ENCODE measurements around the gene CIAPIN1.
"Not testable (repeated sequence)": the region's sequence is repeated elsewhere in the genome, so short reads cannot be mapped to it uniquely, and the experiment has no call there.

CIAPIN1 gene

GRCh38 chr16:57444711-57445110 is 2.5 kb downstream of the CIAPIN1 start:
- TF ChIP-seq CTCF (IDR thresholded peaks at IDR 0.05; ENCODE audit: borderline replicate concordance, control extremely low read depth, extremely low read depth, insufficient read depth, missing control alignments): no peak
- no peak for DNase-seq (ENCODE audit: low spot score)
- in situ Hi-C loops (cut with MboI; ENCODE audit: low sequenced_read_pairs, unreplicated experiment): no loop called here

- in situ Hi-C loops (cut with MboI; ENCODE audit: low sequenced_read_pairs, unreplicated experiment); DNase-seq (ENCODE audit: low spot score): not testable (repeated sequence)
These were observed 6.6 kb downstream of the CIAPIN1 start for GRCh38 chr16:57440551-57440950.

- in situ Hi-C loops (cut with MboI; ENCODE audit: low sequenced_read_pairs, unreplicated experiment); DNase-seq (ENCODE audit: low spot score): not testable (repeated sequence)
These were observed 7.2 kb downstream of the CIAPIN1 start for GRCh38 chr16:57439947-57440346.

- TF ChIP-seq CTCF (IDR thresholded peaks at IDR 0.05; ENCODE audit: borderline replicate concordance, control extremely low read depth, extremely low read depth, insufficient read depth, missing control alignments): no peak
- no peak for DNase-seq (ENCODE audit: low spot score)
- in situ Hi-C loops (cut with MboI; ENCODE audit: low sequenced_read_pairs, unreplicated experiment): no loop called here
These were observed 11.3 kb downstream of the CIAPIN1 start for GRCh38 chr16:57435838-57436237.

GRCh38 chr16:57434003-57434402 is 13.2 kb downstream of the CIAPIN1 start:
- in situ Hi-C loops (cut with MboI; ENCODE audit: low sequenced_read_pairs, unreplicated experiment): no loop called here
- no peak for TF ChIP-seq CTCF (IDR thresholded peaks at IDR 0.05; ENCODE audit: borderline replicate concordance, control extremely low read depth, extremely low read depth, insufficient read depth, missing control alignments)
- DNase-seq (ENCODE audit: low spot score): no peak

GRCh38 chr16:57432989-57433388 is 14.2 kb downstream of the CIAPIN1 start:
- no peak for DNase-seq (ENCODE audit: low spot score)
- no peak for TF ChIP-seq CTCF (IDR thresholded peaks at IDR 0.05; ENCODE audit: borderline replicate concordance, control extremely low read depth, extremely low read depth, insufficient read depth, missing control alignments)
- in situ Hi-C loops (cut with MboI; ENCODE audit: low sequenced_read_pairs, unreplicated experiment): no loop called here

GRCh38 chr16:57432505-57432904 is 14.7 kb downstream of the CIAPIN1 start:
- TF ChIP-seq CTCF (IDR thresholded peaks at IDR 0.05; ENCODE audit: borderline replicate concordance, control extremely low read depth, extremely low read depth, insufficient read depth, missing control alignments): no peak
- no peak for DNase-seq (ENCODE audit: low spot score)
- in situ Hi-C loops (cut with MboI; ENCODE audit: low sequenced_read_pairs, unreplicated experiment): no loop called here

GRCh38 chr16:57430955-57431354 is 16.2 kb downstream of the CIAPIN1 start:
- in situ Hi-C loops (cut with MboI; ENCODE audit: low sequenced_read_pairs, unreplicated experiment): no loop called here
- TF ChIP-seq CTCF (IDR thresholded peaks at IDR 0.05; ENCODE audit: borderline replicate concordance, control extremely low read depth, extremely low read depth, insufficient read depth, missing control alignments): no peak
- DNase-seq (ENCODE audit: low spot score): no peak

All from GM13976 (cell line).